Stimulated activated naive CD8-positive, alpha-beta T cell treated with anti-CD3 and anti-CD28 coated beads, Interleukin-15, Interleukin-2, amounts not matched to agents 100 ng/mL and 50 ng/mL, for 24 hours (primary cell): ENCODE data around the gene MYL9.
"Not testable (repeated sequence)": the region's sequence is repeated elsewhere in the genome, so short reads cannot be mapped to it uniquely, and the experiment has no call there.

ENCODE experiments used
- H3K27ac Mint-ChIP-seq: one replicate; pipeline ENCODE4 v1.8.0; 2021; ENCODE audit warnings: mild to moderate bottlenecking, mixed read lengths
- H3K27me3 Mint-ChIP-seq: one replicate; pipeline ENCODE4 v1.8.0; 2021; ENCODE audit warnings: mixed read lengths
- H3K36me3 Mint-ChIP-seq: one replicate; pipeline ENCODE4 v1.8.0; 2021; ENCODE audit warnings: low read depth, mixed read lengths
- H3K4me1 Mint-ChIP-seq: one replicate; pipeline ENCODE4 v1.8.0; 2021; ENCODE audit warnings: low read depth, mixed read lengths
- H3K4me3 Mint-ChIP-seq: one replicate; pipeline ENCODE4 v1.8.0; 2021; ENCODE audit warnings: mild to moderate bottlenecking, mixed read lengths
- H3K9me3 Mint-ChIP-seq: one replicate; pipeline ENCODE4 v1.8.0; 2021; ENCODE audit warnings: mixed read lengths

Gene MYL9

DNA sequence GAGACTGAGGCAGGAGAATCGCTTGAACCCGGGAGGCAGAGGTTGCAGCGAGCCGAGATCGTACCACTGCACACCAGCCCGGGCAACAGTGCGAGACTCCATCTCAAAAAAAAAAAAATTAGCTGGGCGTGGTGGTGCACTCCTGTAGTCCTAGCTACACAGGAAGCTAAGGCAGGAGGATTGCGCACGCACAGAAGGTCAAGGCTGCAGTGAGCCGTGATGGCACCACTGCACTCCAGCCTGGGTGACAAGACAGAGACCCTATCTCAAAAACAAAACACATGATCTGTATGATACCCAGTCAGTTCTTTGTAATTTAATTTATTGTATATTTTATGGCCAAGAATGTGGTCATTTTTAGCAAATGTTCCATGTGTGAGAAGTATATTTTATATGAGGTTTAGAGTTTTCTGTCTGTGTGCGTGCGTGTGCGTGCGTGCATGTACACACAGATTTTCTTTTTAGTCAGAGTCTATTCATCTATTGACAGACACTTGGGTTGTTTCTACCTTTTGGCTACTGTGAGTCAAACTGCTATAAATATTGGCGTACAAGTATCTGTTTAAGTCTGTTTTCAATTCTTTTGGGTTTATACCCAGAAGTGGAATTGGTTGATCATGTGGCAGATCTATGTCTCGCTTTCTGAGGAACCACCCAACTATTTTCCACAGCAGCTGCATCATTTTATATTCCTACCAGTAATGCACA is 22.2 kb upstream of the MYL9 start:
- Mint-ChIP-seq H3K27me3 (no peaks in the 10 kb centered on the region), H3K4me1 (peaks cover 5% of the 10 kb centered on the region), H3K4me3 (no peak overlapping the region), H3K9me3 (no peaks in the 10 kb centered on the region), H3K27ac (no peak overlapping the region), H3K36me3 (peaks cover 4% of the 10 kb centered on the region)

- Mint-ChIP-seq H3K36me3 (peaks cover 4% of the 10 kb centered on the region), H3K27ac (no peak overlapping the region)
Observed at GRCh38 chr20:36519944-36520343, 21.4 kb upstream of the MYL9 start.

GRCh38 chr20:36521526-36521925 is 19.8 kb upstream of the MYL9 start:
- Mint-ChIP-seq H3K4me1 (peaks cover 5% of the 10 kb centered on the region), H3K36me3 (peaks cover 11% of the 10 kb centered on the region), H3K27me3 (no peaks in the 10 kb centered on the region), H3K4me3 (no peak overlapping the region), H3K9me3 (no peaks in the 10 kb centered on the region), H3K27ac (no peak overlapping the region)

More at GRCh38 chr20:36519944-36520343, 21.4 kb upstream of the MYL9 start:
- H3K4me1 Mint-ChIP-seq = peaks cover 5% of the 10 kb centered on the region
- no peaks in the 10 kb centered on the region for H3K9me3 Mint-ChIP-seq
- no peak overlapping the region for H3K4me3 Mint-ChIP-seq
- H3K27me3 Mint-ChIP-seq = no peaks in the 10 kb centered on the region

DNA sequence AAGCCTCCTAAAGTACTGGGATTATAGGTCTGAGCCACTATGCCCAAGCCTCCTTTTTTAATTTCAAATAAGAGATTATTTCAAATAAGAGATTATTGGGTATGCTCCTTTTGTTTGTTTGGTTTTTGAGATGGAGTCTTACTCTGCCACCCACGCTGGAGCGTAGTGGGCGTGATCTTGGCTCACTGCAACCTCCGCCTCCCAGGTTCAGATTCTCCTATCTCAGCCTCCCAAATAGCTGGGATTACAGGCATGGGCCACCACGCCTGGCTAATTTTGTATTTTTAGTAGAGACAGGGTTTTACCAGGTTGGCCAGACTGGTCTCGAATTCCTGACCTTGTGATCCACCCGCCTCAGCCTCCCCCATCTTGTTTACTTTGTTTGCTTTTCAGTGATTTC is 18.9 kb upstream of the MYL9 start:
- H3K4me3 Mint-ChIP-seq, H3K27me3 Mint-ChIP-seq, H3K27ac Mint-ChIP-seq, H3K4me1 Mint-ChIP-seq, H3K9me3 Mint-ChIP-seq: not testable (repeated sequence)
- H3K36me3 Mint-ChIP-seq = peaks cover 18% of the 10 kb centered on the region

- Mint-ChIP-seq H3K9me3 (no peaks in the 10 kb centered on the region), H3K4me1 (peaks cover 5% of the 10 kb centered on the region), H3K36me3 (peaks cover 20% of the 10 kb centered on the region), H3K27me3 (no peaks in the 10 kb centered on the region), H3K27ac (no peak overlapping the region), H3K4me3 (no peak overlapping the region)
Observed at GRCh38 chr20:36523341-36523740, 18.0 kb upstream of the MYL9 start.

- H3K27ac Mint-ChIP-seq = no peak overlapping the region
- no peaks in the 10 kb centered on the region for H3K27me3 Mint-ChIP-seq
- H3K9me3 Mint-ChIP-seq = no peaks in the 10 kb centered on the region
- no peaks in the 10 kb centered on the region for H3K4me1 Mint-ChIP-seq
- peaks cover 16% of the 10 kb centered on the region for H3K36me3 Mint-ChIP-seq
- no peak overlapping the region for H3K4me3 Mint-ChIP-seq
Observed at GRCh38 chr20:36525620-36526365, 15.5 kb upstream of the MYL9 start.

- Mint-ChIP-seq H3K36me3 (peaks cover 16% of the 10 kb centered on the region), H3K4me1 (no peaks in the 10 kb centered on the region), H3K27me3 (no peaks in the 10 kb centered on the region), H3K27ac (no peak overlapping the region), H3K4me3 (no peak overlapping the region), H3K9me3 (no peaks in the 10 kb centered on the region)
Observed at GRCh38 chr20:36526521-36527011, 14.8 kb upstream of the MYL9 start.

DNA sequence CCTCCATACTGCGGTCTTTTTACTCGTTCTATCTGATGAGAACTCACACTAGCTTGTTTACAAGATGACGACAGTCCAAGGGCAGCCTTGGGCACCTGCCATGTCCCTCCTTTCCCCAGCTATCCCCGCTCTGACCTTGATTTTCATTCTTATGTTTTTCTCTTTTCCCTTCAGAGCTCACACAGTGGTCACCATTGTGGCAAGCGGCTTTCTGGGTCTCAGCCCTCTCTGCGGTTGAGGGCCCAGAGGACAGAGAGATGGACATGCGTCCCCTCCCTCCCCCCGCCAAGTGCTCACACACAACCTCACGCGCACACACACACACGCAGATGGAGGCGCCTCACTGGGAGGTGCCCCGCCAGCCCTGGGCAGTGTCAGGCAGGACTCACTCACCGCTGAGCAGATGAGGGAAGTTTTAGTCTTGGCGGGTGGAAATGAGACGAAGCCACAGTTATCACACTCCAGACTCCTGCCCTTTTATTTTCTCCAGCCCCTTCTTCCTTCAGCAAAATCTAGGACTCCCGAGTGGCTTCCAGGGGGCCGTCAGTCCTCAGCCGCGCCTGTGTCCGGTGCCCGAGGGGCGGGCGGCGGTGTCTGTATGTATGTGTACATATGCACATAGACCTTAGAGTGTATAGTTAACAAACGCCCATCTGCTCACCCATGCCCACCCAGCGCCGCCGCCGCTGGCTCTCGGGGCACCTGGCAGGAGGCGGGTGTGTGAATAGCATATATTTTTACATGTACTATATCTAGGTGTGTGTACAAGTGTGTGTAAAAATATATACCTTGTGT is 13.8 kb upstream of the MYL9 start:
- Mint-ChIP-seq H3K27ac (no peak overlapping the region), H3K4me1 (no peaks in the 10 kb centered on the region), H3K27me3 (no peaks in the 10 kb centered on the region), H3K4me3 (no peak overlapping the region), H3K9me3 (no peaks in the 10 kb centered on the region), H3K36me3 (peaks cover 16% of the 10 kb centered on the region)

- Mint-ChIP-seq H3K27ac (no peak overlapping the region), H3K27me3 (no peaks in the 10 kb centered on the region), H3K9me3 (no peaks in the 10 kb centered on the region), H3K4me1 (no peaks in the 10 kb centered on the region), H3K4me3 (no peak overlapping the region), H3K36me3 (peaks cover 16% of the 10 kb centered on the region)
Observed at GRCh38 chr20:36528176-36528874, 13.0 kb upstream of the MYL9 start.

DNA sequence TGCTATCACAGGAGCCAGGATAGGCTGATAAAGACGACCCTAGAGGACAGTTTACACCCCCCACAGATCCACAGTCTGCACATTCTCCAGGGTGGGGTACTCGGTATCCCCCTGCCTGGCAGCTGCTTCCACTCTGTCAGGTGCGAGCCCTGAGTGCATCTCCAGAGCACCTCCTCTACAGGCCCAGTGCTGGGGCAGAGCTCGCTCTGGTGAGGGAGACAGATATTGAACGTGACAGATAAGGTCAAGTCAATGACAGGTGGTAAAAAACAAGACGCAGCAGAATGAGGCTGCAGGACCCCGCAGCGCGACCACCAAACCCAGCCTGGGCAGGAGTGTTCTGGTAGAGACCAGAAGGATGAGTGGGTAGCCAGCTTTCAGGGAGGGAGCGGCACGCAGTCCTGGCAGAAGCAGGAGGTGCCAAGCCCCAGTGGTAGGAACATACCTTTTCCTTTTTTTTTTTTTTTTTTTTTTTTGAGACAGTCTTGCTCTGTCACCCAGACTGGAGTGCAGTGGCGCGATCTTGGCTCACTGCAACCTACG is 12.4 kb upstream of the MYL9 start:
- Mint-ChIP-seq H3K27me3 (no peaks in the 10 kb centered on the region), H3K9me3 (no peaks in the 10 kb centered on the region), H3K27ac (no peak overlapping the region), H3K36me3 (peaks cover 16% of the 10 kb centered on the region), H3K4me3 (no peak overlapping the region), H3K4me1 (no peaks in the 10 kb centered on the region)

DNA sequence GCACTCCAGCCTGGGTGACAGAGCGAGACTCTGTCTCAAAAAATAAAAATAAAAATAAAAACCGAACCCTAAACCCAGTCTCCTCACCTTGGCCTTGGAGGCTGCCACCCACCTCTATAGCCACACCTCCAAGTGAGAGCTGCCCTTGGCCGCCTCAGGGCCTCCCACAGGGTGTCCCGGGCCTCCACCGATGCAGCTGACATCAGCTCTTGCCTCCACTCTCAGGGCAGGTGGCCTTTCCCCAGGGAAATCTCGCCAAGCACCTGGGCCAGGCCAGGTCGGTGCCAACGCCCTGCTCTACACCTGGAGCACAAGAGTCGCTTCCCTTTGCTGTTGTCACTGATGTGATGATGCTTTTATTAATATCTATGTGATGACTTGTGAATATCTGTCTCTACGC is 8.9 kb upstream of the MYL9 start:
- H3K27ac Mint-ChIP-seq = no peak overlapping the region
- no peaks in the 10 kb centered on the region for H3K4me1 Mint-ChIP-seq
- H3K9me3 Mint-ChIP-seq = no peaks in the 10 kb centered on the region
- peaks cover 2% of the 10 kb centered on the region for H3K36me3 Mint-ChIP-seq
- no peaks in the 10 kb centered on the region for H3K27me3 Mint-ChIP-seq
- no peak overlapping the region for H3K4me3 Mint-ChIP-seq

DNA sequence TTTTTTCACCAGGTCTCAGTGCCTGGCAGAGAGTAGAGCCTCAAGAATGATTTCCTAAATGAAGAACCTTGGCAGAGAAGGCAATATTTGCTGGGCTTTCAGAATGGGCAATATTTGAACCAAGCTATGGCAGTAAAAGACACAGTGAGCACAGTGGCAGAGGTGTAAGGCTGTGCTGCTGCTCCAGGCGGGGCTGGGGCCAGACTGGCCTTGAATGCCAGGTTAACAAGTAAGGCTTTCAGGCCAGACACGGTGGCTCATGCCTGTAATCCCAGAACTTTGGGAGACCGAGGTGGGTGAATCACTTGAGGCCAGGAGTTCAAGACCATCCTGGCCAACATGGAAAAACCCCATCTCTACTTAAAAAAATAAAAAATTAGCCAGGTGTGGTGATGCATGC is 8.5 kb upstream of the MYL9 start:
- Mint-ChIP-seq H3K9me3 (no peaks in the 10 kb centered on the region), H3K4me1 (no peaks in the 10 kb centered on the region)

DNA sequence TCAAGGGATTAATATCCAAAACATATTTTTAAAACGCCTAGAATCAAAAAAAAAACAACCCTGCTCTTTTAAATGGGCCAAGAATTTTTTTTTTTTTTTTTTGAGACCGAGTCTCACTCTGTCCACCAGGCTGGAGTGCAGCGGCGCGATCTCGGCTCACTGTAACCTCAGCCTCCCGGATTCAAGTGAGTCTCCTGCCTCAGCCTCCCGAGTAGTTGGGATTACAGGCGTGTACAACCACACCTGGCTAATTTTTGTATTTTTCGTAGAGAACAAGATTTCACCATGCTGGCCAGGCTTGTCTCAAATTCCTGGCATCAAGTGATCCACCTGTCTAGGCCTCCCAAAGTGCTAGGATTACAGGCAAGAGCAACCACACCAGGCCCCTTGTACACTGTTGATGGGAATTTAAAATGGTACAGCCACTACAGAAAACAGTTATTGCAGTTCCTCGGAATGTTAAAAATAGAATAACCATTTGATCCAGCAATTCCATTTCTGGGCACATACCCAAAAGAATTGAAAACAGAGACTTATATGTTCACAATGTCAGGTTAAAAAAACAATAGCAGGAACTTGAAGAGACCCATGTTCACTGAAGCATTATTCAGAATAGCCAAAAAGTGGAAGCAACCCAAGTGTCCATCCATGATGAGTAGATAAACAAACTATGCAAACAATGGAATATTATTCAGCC is 3.1 kb upstream of the MYL9 start:
- H3K27me3 Mint-ChIP-seq = no peaks in the 10 kb centered on the region
- H3K36me3 Mint-ChIP-seq = no peaks in the 10 kb centered on the region
- peaks cover 3% of the 10 kb centered on the region for H3K4me1 Mint-ChIP-seq
- no peak overlapping the region for H3K27ac Mint-ChIP-seq
- H3K9me3 Mint-ChIP-seq = no peaks in the 10 kb centered on the region
- H3K4me3 Mint-ChIP-seq = no peak overlapping the region

More for the DNA sequence above, 8.5 kb upstream of the MYL9 start:
- Mint-ChIP-seq H3K27me3 (no peaks in the 10 kb centered on the region), H3K27ac (no peak overlapping the region), H3K36me3 (no peaks in the 10 kb centered on the region), H3K4me3 (no peak overlapping the region)
